Stomach (tissue), 9 donors: ENCODE data around the gene BCL2. TPM values are rescaled to one million over a fixed set of nuclear protein-coding genes. Genes with fewer than 3 reads are reported as not detected.
A peak's percentile ranks its signal among the peaks of the same experiment; 100 is the strongest.

Source experiments
- DNase-seq, 2 donors: peaks; one replicate each; pipeline versions ENCODE4 v3.0.0 to v3.0.0-alpha.2; 2013 to 2019
- H3K27ac ChIP-seq, 5 donors: fragments of 200-600 bp in 4 of 5; sonication (generic) in 4 of 5; one replicate each; pipeline ENCODE4 v1.5.1; 2013 to 2019; ENCODE audit warnings: mild to moderate bottlenecking in 1 of 5, moderate library complexity in 1 of 5
- H3K27me3 ChIP-seq, 3 donors: fragments of 200-600 bp; sonication (generic); one replicate each; pipeline ENCODE4 v1.5.1; 2017 to 2019; ENCODE audit warnings: mixed run types in 1 of 3
- H3K36me3 ChIP-seq, 4 donors: fragments of 200-600 bp; sonication (generic); 1 replicate in 3 of 4; 2 replicates in 1 of 4; pipeline ENCODE4 v1.5.1; 2016 to 2019
- H3K4me1 ChIP-seq, 4 donors: fragments of 200-600 bp; sonication (generic); one replicate each; pipeline ENCODE4 v1.5.1; 2016 to 2019
- H3K4me3 ChIP-seq, 4 donors: fragments of 200-600 bp; sonication (generic) in 3 of 4; one replicate each; pipeline ENCODE4 v1.5.1; 2016 to 2019; ENCODE audit warnings: mild to moderate bottlenecking in 1 of 4
- H3K9me3 ChIP-seq, 4 donors: fragments of 200-600 bp; sonication (generic); one replicate each; pipeline ENCODE4 v1.5.1; 2016 to 2019
- CTCF ChIP-seq, 7 experiments: fragments of 450-650 bp in 4 of 7; fragments of 200-600 bp in 3 of 7; sonication (generic) in 3 of 7; IDR thresholded peaks; one replicate each; pipeline ENCODE4 v1.5.1; 2016 to 2019; ENCODE audit warnings: antibody characterized with exemption in 7 of 7, control low read depth in 2 of 7, mild to moderate bottlenecking in 1 of 7
- EP300 ChIP-seq: sonication (generic); formaldehyde crosslinking; IDR thresholded peaks from one replicate; pipeline ENCODE4 v1.6.1; 2017; ENCODE audit warnings: antibody characterized with exemption
- POLR2A ChIP-seq, 4 donors: fragments of 450-650 bp; IDR thresholded peaks; one replicate each; pipeline ENCODE4 v1.6.1; 2016; ENCODE audit warnings: antibody characterized with exemption in 4 of 4, control low read depth in 2 of 4, mild to moderate bottlenecking in 1 of 4, moderate library complexity in 1 of 4
- POLR2AphosphoS5 ChIP-seq, 3 donors: sonication (generic); formaldehyde crosslinking; IDR thresholded peaks; one replicate each; pipeline ENCODE4 v1.6.1; 2016; ENCODE audit warnings: antibody characterized with exemption in 3 of 3
- WGBS, 5 donors: extraction: QIAGEN DNeasy Blood & Tissue Kit in 3 of 5; methylation state at CpG; one replicate each; pipeline versions ENCODE4 v1.1.5 to v1.1.7; 2013 to 2018; 5-methylcytosine and 5-hydroxymethylcytosine counted together
- intact Hi-C: fragments of 100-400 bp; cut with DNase I; formaldehyde crosslinking; loops from one replicate; pipeline ENCODE4 v1.15.1; 2023; ENCODE audit warnings: low total_unique reads
- polyA plus RNA-seq, 3 donors: library from polyadenylated mRNA; stranded (reverse); fragments of 200-250 nt; gene quantifications; one replicate each; pipeline ENCODE4 v1.2.3, GENCODE V29; 2013
- total RNA-seq, 5 donors: library from RNA; depleted of rRNA; stranded (reverse); fragments of >200 nt; gene quantifications; one replicate each; pipeline versions ENCODE4 v1.1.0 to v1.2.3, GENCODE V29; 2014 to 2016
- donor health status: healthy with polysubstance abuse.
- donor health status: Bipolar disorder and iron deficiency.
- donor health status: healthy.

The BCL2 gene
- total and polyA plus RNA-seq, 8 donors, result 1.5 to 53.9 (median 6.0) TPM

- WGBS, 5 donors, result 70 to 77% (median 74%) methylated on average over 13 to 16 of the region's 16 CpGs
- no peak overlapping the region for H3K27ac ChIP-seq
- intact Hi-C loops, result no loop called here
Observed at GRCh38 chr18:63098018-63098981, 221.3 kb downstream of the BCL2 start.

GRCh38 chr18:63097178-63097577 lies 222.4 kb downstream of the BCL2 start:
- no peaks in the 10 kb centered on the region for H3K9me3 ChIP-seq
- WGBS, 5 donors, result 39 to 68% (median 64%) methylated on average over 10 of the region's 10 CpGs
- H3K36me3 ChIP-seq, result no peaks in the 10 kb centered on the region
- peak in 1 of 2 donors; percentile 66 for DNase-seq
- intact Hi-C loops, result no loop called here
- no peak overlapping the region for H3K4me3 ChIP-seq
- peaks cover 0 to 7% (median 0%) of the 10 kb centered on the region in 3 donors for H3K27me3 ChIP-seq
- TF ChIP-seq POLR2AphosphoS5 (IDR thresholded peaks at IDR 0.05), result no peak
- TF ChIP-seq EP300, result no peak
- no peak for TF ChIP-seq POLR2A (IDR thresholded peaks at IDR 0.05)
- no peak for TF ChIP-seq CTCF (IDR thresholded peaks at IDR 0.05)
- peaks cover 0 to 18% (median 11%) of the 10 kb centered on the region in 4 donors for H3K4me1 ChIP-seq
- H3K27ac ChIP-seq, result no peak overlapping the region

More at GRCh38 chr18:63098018-63098981, 221.3 kb downstream of the BCL2 start:
- Histone ChIP-seq H3K36me3 (no peaks in the 10 kb centered on the region), H3K9me3 (no peaks in the 10 kb centered on the region), H3K27me3 (peaks cover 0 to 7% (median 0%) of the 10 kb centered on the region in 3 donors), H3K4me3 (no peak overlapping the region), H3K4me1 (peaks cover 0 to 18% (median 11%) of the 10 kb centered on the region in 4 donors)
- DNase-seq, result peak in 1 of 2 donors; percentile 57
- no peak for TF ChIP-seq EP300
- TF ChIP-seq POLR2A (IDR thresholded peaks at IDR 0.05), result no peak
- TF ChIP-seq CTCF (IDR thresholded peaks at IDR 0.05), result no peak
- no peak for TF ChIP-seq POLR2AphosphoS5 (IDR thresholded peaks at IDR 0.05)

GRCh38 chr18:63096327-63096874 lies 223.2 kb downstream of the BCL2 start:
- Histone ChIP-seq H3K27ac (no peak overlapping the region), H3K36me3 (no peaks in the 10 kb centered on the region), H3K9me3 (no peaks in the 10 kb centered on the region), H3K27me3 (peaks cover 0 to 7% (median 0%) of the 10 kb centered on the region in 3 donors), H3K4me3 (no peak overlapping the region), H3K4me1 (peaks cover 0 to 18% (median 11%) of the 10 kb centered on the region in 4 donors)
- DNase-seq, result no peak
- WGBS, 5 donors, result 53 to 65% (median 60%) methylated on average over 2 of the region's 2 CpGs
- intact Hi-C loops, result no loop called here
- no peak for TF ChIP-seq POLR2A (IDR thresholded peaks at IDR 0.05)
- no peak for TF ChIP-seq POLR2AphosphoS5 (IDR thresholded peaks at IDR 0.05)
- TF ChIP-seq EP300, result no peak
- no peak for TF ChIP-seq CTCF (IDR thresholded peaks at IDR 0.05)

- intact Hi-C loops, result no loop called here
- no peak for DNase-seq
- Histone ChIP-seq H3K4me1 (peaks cover 0 to 23% (median 11%) of the 10 kb centered on the region in 4 donors), H3K9me3 (no peaks in the 10 kb centered on the region), H3K4me3 (no peak overlapping the region), H3K36me3 (no peaks in the 10 kb centered on the region), H3K27ac (no peak overlapping the region), H3K27me3 (peaks cover 0 to 7% (median 0%) of the 10 kb centered on the region in 3 donors)
- 68 to 76% (median 72%) methylated on average over 6 of the region's 6 CpGs for whole genome bisulfite sequencing, 5 donors
- TF ChIP-seq POLR2A (IDR thresholded peaks at IDR 0.05), result no peak
- no peak for TF ChIP-seq POLR2AphosphoS5 (IDR thresholded peaks at IDR 0.05)
- TF ChIP-seq EP300, result no peak
- no peak for TF ChIP-seq CTCF (IDR thresholded peaks at IDR 0.05)
Observed at GRCh38 chr18:63095768-63096167, 223.8 kb downstream of the BCL2 start.
